Measurements from ENCODE around the gene KCNT2. TPM values are rescaled to one million over a fixed set of nuclear protein-coding genes. Genes with fewer than 3 reads are reported as not detected.

The KCNT2 gene
- total and polyA plus RNA-seq, 4 donors = 0.84 to 18.7 (median 2.0) TPM

DNA sequence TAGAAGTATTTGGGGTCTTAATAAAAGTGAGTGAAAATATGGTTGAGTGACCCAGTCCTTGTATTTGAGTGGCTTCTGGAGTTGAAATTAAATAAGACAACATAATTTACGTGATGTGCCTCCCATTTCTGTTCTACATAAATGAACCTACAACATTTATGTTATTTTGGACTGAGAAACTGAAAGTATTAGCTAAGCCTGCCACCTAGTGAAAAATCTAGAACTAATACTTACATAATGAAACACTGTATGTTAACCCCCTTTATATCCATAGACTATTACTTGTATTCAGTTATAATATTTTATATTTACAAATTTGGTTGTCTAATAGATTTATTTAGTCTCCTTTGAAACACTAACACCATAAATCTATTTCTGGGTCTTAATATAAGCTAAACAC is 298.9 kb downstream of the KCNT2 start:
- WGBS, 2 donors = 56 to 57% methylated on average over 1 of the region's 1 CpG
- Histone ChIP-seq H3K27ac (ENCODE audit: low read depth in 1 of 2, low read length in 1 of 2) (no peak overlapping the region), H3K9me3 (ENCODE audit: control insufficient read depth in 4 of 4, insufficient read depth in 3 of 4, low read length in 3 of 4) (no peaks in the 10 kb centered on the region), H3K9ac (ENCODE audit: insufficient read depth in 1 of 2, low read length in 2 of 2) (no peak overlapping the region), H3K27me3 (ENCODE audit: control insufficient read depth in 3 of 3, insufficient read depth in 3 of 3, low read length in 2 of 3) (no peaks in the 10 kb centered on the region), H3K4me1 (ENCODE audit: control insufficient read depth in 5 of 5, insufficient read depth in 5 of 5, low read length in 5 of 5) (no peaks in the 10 kb centered on the region), H3K36me3 (ENCODE audit: control insufficient read depth in 4 of 4, insufficient read depth in 4 of 4, low read length in 4 of 4) (no peaks in the 10 kb centered on the region), H3K4me3 (no peak overlapping the region)
- TF ChIP-seq, protein P1, sequence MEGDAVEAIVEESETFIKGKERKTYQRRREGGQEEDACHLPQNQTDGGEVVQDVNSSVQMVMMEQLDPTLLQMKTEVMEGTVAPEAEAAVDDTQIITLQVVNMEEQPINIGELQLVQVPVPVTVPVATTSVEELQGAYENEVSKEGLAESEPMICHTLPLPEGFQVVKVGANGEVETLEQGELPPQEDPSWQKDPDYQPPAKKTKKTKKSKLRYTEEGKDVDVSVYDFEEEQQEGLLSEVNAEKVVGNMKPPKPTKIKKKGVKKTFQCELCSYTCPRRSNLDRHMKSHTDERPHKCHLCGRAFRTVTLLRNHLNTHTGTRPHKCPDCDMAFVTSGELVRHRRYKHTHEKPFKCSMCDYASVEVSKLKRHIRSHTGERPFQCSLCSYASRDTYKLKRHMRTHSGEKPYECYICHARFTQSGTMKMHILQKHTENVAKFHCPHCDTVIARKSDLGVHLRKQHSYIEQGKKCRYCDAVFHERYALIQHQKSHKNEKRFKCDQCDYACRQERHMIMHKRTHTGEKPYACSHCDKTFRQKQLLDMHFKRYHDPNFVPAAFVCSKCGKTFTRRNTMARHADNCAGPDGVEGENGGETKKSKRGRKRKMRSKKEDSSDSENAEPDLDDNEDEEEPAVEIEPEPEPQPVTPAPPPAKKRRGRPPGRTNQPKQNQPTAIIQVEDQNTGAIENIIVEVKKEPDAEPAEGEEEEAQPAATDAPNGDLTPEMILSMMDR (IDR thresholded peaks at IDR 0.05; ENCODE audit: control extremely low read depth, extremely low read depth) = no peak
- ATAC-seq (ENCODE audit: insufficient read depth, low FRiP score) (no peak), DNase-seq (peak in 2 of 3 donors; percentile 67 to 81)

DNA sequence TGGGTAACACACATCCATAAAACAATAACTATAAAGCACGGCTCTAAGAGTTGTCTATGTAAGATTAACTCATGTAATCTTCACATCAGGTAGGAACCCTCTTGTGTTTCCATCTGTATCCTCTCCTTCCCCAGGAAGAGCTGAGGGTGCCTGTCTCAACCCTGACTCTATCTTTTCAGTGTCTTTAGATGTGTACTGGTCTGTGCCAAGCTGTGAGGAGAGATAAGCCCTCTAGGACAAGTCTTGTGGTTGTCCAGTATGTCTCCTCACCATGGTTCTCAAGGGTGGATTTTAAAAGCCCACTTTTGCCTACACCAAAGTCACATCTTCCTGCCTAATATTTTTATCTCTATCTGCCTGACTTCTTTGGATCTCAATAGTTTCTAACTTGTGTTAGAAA is 300.1 kb downstream of the KCNT2 start:
- no peak overlapping the region for H3K9ac ChIP-seq (ENCODE audit: insufficient read depth in 1 of 2, low read length in 2 of 2)
- H3K27ac ChIP-seq (ENCODE audit: low read depth in 1 of 2, low read length in 1 of 2) = no peak overlapping the region
- ATAC-seq (ENCODE audit: insufficient read depth, low FRiP score) = no peak
- H3K27me3 ChIP-seq (ENCODE audit: control insufficient read depth in 3 of 3, insufficient read depth in 3 of 3, low read length in 2 of 3) = no peaks in the 10 kb centered on the region
- no peaks in the 10 kb centered on the region for H3K9me3 ChIP-seq (ENCODE audit: control insufficient read depth in 4 of 4, insufficient read depth in 3 of 4, low read length in 3 of 4)
- H3K4me1 ChIP-seq (ENCODE audit: control insufficient read depth in 5 of 5, insufficient read depth in 5 of 5, low read length in 5 of 5) = no peaks in the 10 kb centered on the region
- no peak overlapping the region for H3K4me3 ChIP-seq
- no peaks in the 10 kb centered on the region for H3K36me3 ChIP-seq (ENCODE audit: control insufficient read depth in 4 of 4, insufficient read depth in 4 of 4, low read length in 4 of 4)
- no peak for DNase-seq
- WGBS, 2 donors = 84% methylated on average over 1 of the region's 1 CpG
- TF ChIP-seq, protein P1 (IDR thresholded peaks at IDR 0.05; ENCODE audit: control extremely low read depth, extremely low read depth) = no peak

DNA sequence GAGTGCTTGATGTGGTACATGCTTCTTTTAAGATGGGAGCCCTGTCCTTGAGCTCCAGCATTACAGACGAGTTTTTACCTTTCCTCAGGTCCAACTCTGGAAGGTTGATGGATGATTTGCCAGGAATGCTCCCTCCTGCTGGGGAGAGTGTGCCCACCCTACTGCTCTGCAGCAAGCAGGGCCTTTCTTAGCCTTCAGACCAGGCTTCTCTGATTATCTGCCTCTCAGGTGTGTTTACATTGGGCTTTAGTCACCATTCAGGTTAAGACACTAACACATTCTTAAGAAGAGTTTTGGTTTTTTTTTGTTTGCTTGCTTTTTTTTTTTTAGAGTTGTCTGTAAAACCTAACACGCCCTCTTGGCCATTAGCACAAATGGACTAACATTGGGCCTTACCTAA is 301.8 kb downstream of the KCNT2 start:
- H3K9me3 ChIP-seq (ENCODE audit: control insufficient read depth in 4 of 4, insufficient read depth in 3 of 4, low read length in 3 of 4) = no peaks in the 10 kb centered on the region
- H3K4me1 ChIP-seq (ENCODE audit: control insufficient read depth in 5 of 5, insufficient read depth in 5 of 5, low read length in 5 of 5) = no peaks in the 10 kb centered on the region
- H3K27ac ChIP-seq (ENCODE audit: low read depth in 1 of 2, low read length in 1 of 2) = no peak overlapping the region
- no peaks in the 10 kb centered on the region for H3K27me3 ChIP-seq (ENCODE audit: control insufficient read depth in 3 of 3, insufficient read depth in 3 of 3, low read length in 2 of 3)
- ATAC-seq (ENCODE audit: insufficient read depth, low FRiP score) (no peak), DNase-seq (no peak)
- H3K9ac ChIP-seq (ENCODE audit: insufficient read depth in 1 of 2, low read length in 2 of 2) = no peak overlapping the region
- H3K4me3 ChIP-seq = no peak overlapping the region
- H3K36me3 ChIP-seq (ENCODE audit: control insufficient read depth in 4 of 4, insufficient read depth in 4 of 4, low read length in 4 of 4) = no peaks in the 10 kb centered on the region
- 63 to 88% methylated on average over 2 of the region's 2 CpGs for WGBS, 2 donors
- TF ChIP-seq, protein P1 (IDR thresholded peaks at IDR 0.05; ENCODE audit: control extremely low read depth, extremely low read depth) = no peak

DNA sequence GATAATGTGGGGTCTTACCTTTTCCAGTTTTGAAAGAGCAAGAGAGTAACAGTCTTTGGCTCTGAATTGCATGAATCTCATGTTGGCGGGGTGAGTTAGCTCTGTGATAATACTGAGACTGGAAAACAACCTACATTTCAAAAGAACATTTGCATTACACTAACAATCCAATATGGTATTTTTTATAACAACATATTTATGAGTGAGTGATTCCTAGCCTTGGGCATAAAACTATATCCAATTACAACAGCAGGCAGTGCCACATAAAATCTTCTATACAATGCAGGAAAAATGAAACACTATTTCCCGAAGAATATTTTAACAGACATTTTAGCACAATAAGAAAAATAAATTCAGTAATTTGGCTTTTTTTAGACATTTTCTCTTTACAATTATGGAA is 303.0 kb downstream of the KCNT2 start:
- ATAC-seq (ENCODE audit: insufficient read depth, low FRiP score) (no peak), DNase-seq (no peak)
- H3K36me3 ChIP-seq (ENCODE audit: control insufficient read depth in 4 of 4, insufficient read depth in 4 of 4, low read length in 4 of 4) = no peaks in the 10 kb centered on the region
- no peak overlapping the region for H3K9ac ChIP-seq (ENCODE audit: insufficient read depth in 1 of 2, low read length in 2 of 2)
- no peak overlapping the region for H3K4me3 ChIP-seq
- TF ChIP-seq, protein P1 (IDR thresholded peaks at IDR 0.05; ENCODE audit: control extremely low read depth, extremely low read depth) = no peak
- H3K27me3 ChIP-seq (ENCODE audit: control insufficient read depth in 3 of 3, insufficient read depth in 3 of 3, low read length in 2 of 3) = no peaks in the 10 kb centered on the region
- no peak overlapping the region for H3K27ac ChIP-seq (ENCODE audit: low read depth in 1 of 2, low read length in 1 of 2)
- H3K4me1 ChIP-seq (ENCODE audit: control insufficient read depth in 5 of 5, insufficient read depth in 5 of 5, low read length in 5 of 5) = no peaks in the 10 kb centered on the region
- 93 to 94% methylated on average over 2 of the region's 2 CpGs for WGBS, 2 donors
- H3K9me3 ChIP-seq (ENCODE audit: control insufficient read depth in 4 of 4, insufficient read depth in 3 of 4, low read length in 3 of 4) = no peaks in the 10 kb centered on the region
